ENCODE data around the gene CALB2. TPM values are rescaled to one million over a fixed set of nuclear protein-coding genes. Genes with fewer than 3 reads are reported as not detected.

Gene CALB2
- total and polyA plus RNA-seq, 8 donors = 0.46 to 2.6 (median 1.2) TPM; not detected in 2

GRCh38 chr16:71436473-71436872, 78.0 kb downstream of the CALB2 start:
- peak in 1 of 2 donors; percentile 21 for DNase-seq
- Histone ChIP-seq H3K9me3 (peaks cover 0 to 14% (median 10%) of the 10 kb centered on the region in 4 donors), H3K27ac (no peak overlapping the region), H3K27me3 (peaks cover 0 to 30% (median 8%) of the 10 kb centered on the region in 3 donors), H3K4me1 (no peaks in the 10 kb centered on the region), H3K4me3 (no peak overlapping the region), H3K36me3 (no peaks in the 10 kb centered on the region)
- 75 to 80% (median 78%) methylated on average over 5 to 7 of the region's 7 CpGs for WGBS, 5 donors
- TF ChIP-seq CTCF (IDR thresholded peaks at IDR 0.05) (no peak), EP300 (IDR thresholded peaks at IDR 0.05) (no peak), POLR2AphosphoS5 (IDR thresholded peaks at IDR 0.05) (no peak), POLR2A (IDR thresholded peaks at IDR 0.05) (no peak)
- intact Hi-C loops (cut with DNase I; ENCODE audit: low total_unique reads) = no loop called here

- Histone ChIP-seq H3K27ac (no peak overlapping the region), H3K4me1 (no peaks in the 10 kb centered on the region), H3K4me3 (no peak overlapping the region), H3K27me3 (peaks cover 0 to 29% (median 12%) of the 10 kb centered on the region in 3 donors), H3K36me3 (no peaks in the 10 kb centered on the region), H3K9me3 (peaks cover 0 to 45% (median 39%) of the 10 kb centered on the region in 4 donors)
- no peak for TF ChIP-seq POLR2A (IDR thresholded peaks at IDR 0.05)
- TF ChIP-seq EP300 (IDR thresholded peaks at IDR 0.05) = no peak
- TF ChIP-seq POLR2AphosphoS5 (IDR thresholded peaks at IDR 0.05) = no peak
- no peak for TF ChIP-seq CTCF (IDR thresholded peaks at IDR 0.05)
- intact Hi-C loops (cut with DNase I; ENCODE audit: low total_unique reads) = no loop called here
- no peak for DNase-seq
- 45 to 53% (median 52%) methylated on average over 3 of the region's 3 CpGs for WGBS, 5 donors
These were observed 81.0 kb downstream of the CALB2 start for GRCh38 chr16:71439523-71439922.

Other genes starting within 250 kb of the CALB2 start
- 10 to 100 TPM in 1 of 5 donors, 1 to 10 TPM in 2, under 1 TPM in 1, not detected in 1; 0.58 to 11.2 (median 5.8) TPM for gene HYDIN, start 128.0 kb upstream of the CALB2 start, total RNA-seq
- under 1 TPM; 0.05 to 0.31 (median 0.12) TPM for gene HYDIN, start 128.0 kb upstream of the CALB2 start, polyA plus RNA-seq
- gene CMTR2, start 69.3 kb upstream of the CALB2 start, total RNA-seq = 10 to 100 TPM in 3 of 5 donors, 1 to 10 TPM in 2; 1.4 to 29.6 (median 15.4) TPM
- gene CMTR2, start 69.3 kb upstream of the CALB2 start, polyA plus RNA-seq = 1 to 10 TPM; 3.4 to 6.5 (median 4.7) TPM
- not detected for gene TLE7, start 83.3 kb downstream of the CALB2 start, total RNA-seq
- gene TLE7, start 83.3 kb downstream of the CALB2 start, polyA plus RNA-seq = not detected
- gene ZNF23, start 103.5 kb downstream of the CALB2 start, total RNA-seq = 10 to 100 TPM in 1 of 5 donors, 1 to 10 TPM in 4; 1.2 to 52.6 (median 3.6) TPM
- gene ZNF23, start 103.5 kb downstream of the CALB2 start, polyA plus RNA-seq = 1 to 10 TPM; 5.3 to 8.6 (median 5.7) TPM
- 1 to 10 TPM in 4 of 5 donors, not detected in 1; 2.2 to 6.8 (median 4.3) TPM for gene ZNF19, start 130.6 kb downstream of the CALB2 start, total RNA-seq
- 1 to 10 TPM; 1.1 to 2.0 (median 1.8) TPM for gene ZNF19, start 130.6 kb downstream of the CALB2 start, polyA plus RNA-seq
- not detected for gene CHST4, start 167.7 kb downstream of the CALB2 start, total RNA-seq
- gene CHST4, start 167.7 kb downstream of the CALB2 start, polyA plus RNA-seq = not detected
- not detected for gene TAT, start 218.4 kb downstream of the CALB2 start, total RNA-seq
- not detected for gene TAT, start 218.4 kb downstream of the CALB2 start, polyA plus RNA-seq